ENCODE data around the gene BRI3BP.

The BRI3BP gene

DNA sequence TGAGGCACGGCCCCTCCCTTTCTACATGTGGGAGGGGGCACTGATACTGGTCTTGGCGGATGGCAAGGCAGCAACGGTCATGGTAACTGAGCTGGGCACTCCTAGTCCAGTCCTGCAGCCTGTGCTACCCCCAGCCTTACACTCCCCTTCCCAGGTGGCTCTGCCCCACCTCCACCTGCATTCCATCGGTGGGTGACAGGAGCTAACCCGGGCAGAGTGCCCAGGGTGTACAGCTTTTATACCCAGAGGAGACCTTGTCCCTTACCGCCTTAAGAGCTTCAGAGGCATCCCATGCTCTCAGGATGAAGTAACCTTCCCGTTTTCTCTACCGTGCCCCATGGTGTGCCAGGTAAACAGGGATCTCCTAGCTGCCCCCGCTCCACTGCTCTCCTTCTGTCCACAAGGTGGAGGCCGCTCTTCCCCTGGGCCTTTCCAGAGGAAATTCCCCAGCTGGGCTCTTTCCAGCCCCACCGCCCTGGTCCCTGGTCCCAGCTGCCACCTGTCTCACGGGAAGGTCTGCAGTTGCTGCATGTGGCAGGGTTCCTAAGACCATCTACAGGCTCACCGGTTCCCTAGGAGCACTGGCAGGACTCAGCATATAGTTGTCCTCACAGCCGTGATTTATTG is 20.5 kb downstream of the BRI3BP start:
- TF ChIP-seq, protein P1, sequence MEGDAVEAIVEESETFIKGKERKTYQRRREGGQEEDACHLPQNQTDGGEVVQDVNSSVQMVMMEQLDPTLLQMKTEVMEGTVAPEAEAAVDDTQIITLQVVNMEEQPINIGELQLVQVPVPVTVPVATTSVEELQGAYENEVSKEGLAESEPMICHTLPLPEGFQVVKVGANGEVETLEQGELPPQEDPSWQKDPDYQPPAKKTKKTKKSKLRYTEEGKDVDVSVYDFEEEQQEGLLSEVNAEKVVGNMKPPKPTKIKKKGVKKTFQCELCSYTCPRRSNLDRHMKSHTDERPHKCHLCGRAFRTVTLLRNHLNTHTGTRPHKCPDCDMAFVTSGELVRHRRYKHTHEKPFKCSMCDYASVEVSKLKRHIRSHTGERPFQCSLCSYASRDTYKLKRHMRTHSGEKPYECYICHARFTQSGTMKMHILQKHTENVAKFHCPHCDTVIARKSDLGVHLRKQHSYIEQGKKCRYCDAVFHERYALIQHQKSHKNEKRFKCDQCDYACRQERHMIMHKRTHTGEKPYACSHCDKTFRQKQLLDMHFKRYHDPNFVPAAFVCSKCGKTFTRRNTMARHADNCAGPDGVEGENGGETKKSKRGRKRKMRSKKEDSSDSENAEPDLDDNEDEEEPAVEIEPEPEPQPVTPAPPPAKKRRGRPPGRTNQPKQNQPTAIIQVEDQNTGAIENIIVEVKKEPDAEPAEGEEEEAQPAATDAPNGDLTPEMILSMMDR (IDR thresholded peaks at IDR 0.05; ENCODE audit: unreplicated experiment in 3 of 3) = no peak
- H3K36me3 Mint-ChIP-seq (ENCODE audit: low read depth) = peaks cover 13% of the 10 kb centered on the region
- H3K4me3 Mint-ChIP-seq = no peak overlapping the region
- no peaks in the 10 kb centered on the region for H3K4me1 Mint-ChIP-seq
- H3K9me3 Mint-ChIP-seq = no peaks in the 10 kb centered on the region
- H3K27me3 Mint-ChIP-seq (ENCODE audit: low read depth) = no peaks in the 10 kb centered on the region
- no peak overlapping the region for H3K27ac Mint-ChIP-seq

DNA sequence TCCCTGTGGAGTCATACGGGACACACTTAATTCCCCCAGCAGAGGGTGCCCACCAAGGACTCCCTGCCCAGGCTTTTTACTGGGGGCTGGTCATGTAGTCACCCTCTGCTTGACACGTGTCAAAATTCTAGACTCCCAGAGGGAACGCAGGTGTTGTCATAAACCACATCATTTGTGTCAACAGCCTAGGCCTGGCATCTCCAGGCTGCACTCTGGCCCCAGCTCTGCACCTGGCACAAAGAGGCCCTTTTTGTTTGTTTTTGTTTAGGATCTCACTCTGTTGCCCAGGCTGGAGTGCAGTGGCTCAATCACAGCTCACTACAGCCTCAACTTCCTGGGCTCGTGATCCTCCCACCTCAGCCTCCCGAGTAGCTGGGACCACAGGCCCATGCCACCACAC is 21.1 kb downstream of the BRI3BP start:
- no peak overlapping the region for H3K4me3 Mint-ChIP-seq
- H3K27me3 Mint-ChIP-seq (ENCODE audit: low read depth) = no peaks in the 10 kb centered on the region
- H3K9me3 Mint-ChIP-seq = no peaks in the 10 kb centered on the region
- no peaks in the 10 kb centered on the region for H3K4me1 Mint-ChIP-seq
- TF ChIP-seq, protein P1 (IDR thresholded peaks at IDR 0.05; ENCODE audit: unreplicated experiment in 3 of 3) = no peak
- peaks cover 16% of the 10 kb centered on the region for H3K36me3 Mint-ChIP-seq (ENCODE audit: low read depth)
- H3K27ac Mint-ChIP-seq = no peak overlapping the region

DNA sequence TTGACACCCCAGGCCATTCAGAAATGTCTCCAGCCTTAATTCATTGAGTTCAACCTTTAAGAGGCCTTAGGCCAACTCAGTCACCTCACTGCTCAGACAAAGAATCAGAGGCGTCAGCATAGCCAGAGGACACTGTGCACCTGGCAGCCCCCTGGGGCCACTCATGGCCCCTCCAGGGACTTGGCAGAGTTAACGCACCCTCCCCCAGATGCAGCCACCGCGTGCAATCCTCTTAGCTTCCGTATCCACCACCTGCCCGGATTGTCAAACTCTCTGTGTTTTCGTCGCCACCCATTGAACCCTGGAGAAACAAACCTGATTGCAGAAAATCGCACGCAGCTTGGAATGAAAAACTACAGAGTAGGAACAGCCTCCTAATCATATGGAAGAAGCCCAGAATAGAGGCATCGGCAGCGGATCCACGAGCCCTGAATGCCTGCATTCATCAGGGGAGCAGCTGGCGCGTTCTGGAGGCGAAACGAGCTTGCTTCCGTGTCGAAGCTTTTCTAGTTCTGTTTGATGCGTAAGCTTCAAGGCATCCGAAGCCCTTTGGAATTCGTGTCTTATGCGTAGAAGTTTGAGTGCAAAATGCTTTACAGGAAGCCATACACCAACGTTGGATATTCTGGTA is 22.4 kb downstream of the BRI3BP start:
- Mint-ChIP-seq H3K4me3 (no peak overlapping the region), H3K27me3 (ENCODE audit: low read depth) (no peaks in the 10 kb centered on the region), H3K4me1 (no peaks in the 10 kb centered on the region), H3K9me3 (no peaks in the 10 kb centered on the region), H3K27ac (no peak overlapping the region), H3K36me3 (ENCODE audit: low read depth) (peaks cover 16% of the 10 kb centered on the region)
- TF ChIP-seq, protein P1 (IDR thresholded peaks at IDR 0.05; ENCODE audit: unreplicated experiment in 3 of 3) = no peak

DNA sequence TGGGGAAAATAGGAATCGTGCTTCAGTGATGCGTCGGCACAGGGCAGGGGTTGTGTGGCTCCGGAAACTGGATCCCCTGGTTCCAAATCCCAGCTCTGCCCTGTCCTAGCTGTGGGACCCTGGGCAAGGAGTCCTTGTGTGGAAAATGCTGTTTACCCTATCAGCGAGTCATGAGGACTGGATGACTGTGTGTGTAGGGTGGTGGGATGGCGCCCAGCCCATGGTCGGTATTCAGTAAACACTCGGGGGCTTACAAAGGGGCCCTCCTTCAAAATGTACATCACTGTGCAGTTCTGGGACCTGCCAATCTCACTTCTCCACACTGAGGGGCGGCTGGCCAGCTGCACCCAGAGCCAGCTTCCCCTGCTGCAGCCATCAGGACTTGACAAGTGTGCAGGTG is 24.4 kb downstream of the BRI3BP start:
- Mint-ChIP-seq H3K4me1 (no peaks in the 10 kb centered on the region), H3K4me3 (no peak overlapping the region), H3K27ac (no peak overlapping the region), H3K9me3 (no peaks in the 10 kb centered on the region), H3K27me3 (ENCODE audit: low read depth) (no peaks in the 10 kb centered on the region), H3K36me3 (ENCODE audit: low read depth) (peaks cover 22% of the 10 kb centered on the region)
- TF ChIP-seq, protein P1 (IDR thresholded peaks at IDR 0.05; ENCODE audit: unreplicated experiment in 3 of 3) = no peak

DNA sequence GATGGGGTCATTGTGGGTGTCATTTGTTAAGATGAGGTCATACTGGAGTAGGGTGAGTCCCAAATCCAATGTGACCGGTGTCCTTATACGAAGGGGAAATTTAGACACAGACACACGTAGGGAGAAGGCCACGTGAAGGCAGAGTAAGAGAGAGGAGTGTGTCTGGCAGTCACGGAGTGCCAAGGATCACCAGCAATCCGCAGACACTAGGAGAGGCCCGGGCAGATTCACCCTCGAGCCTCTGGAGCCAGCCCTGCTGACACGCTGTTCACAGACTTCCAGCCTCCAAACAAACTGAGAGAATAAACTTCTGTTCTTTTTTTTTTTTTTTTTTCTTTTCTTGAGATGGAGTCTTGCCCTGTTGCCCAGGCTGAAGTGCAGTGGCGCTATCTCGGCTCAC is 24.9 kb downstream of the BRI3BP start:
- TF ChIP-seq, protein P1 (IDR thresholded peaks at IDR 0.05; ENCODE audit: unreplicated experiment in 3 of 3) = no peak
- no peak overlapping the region for H3K4me3 Mint-ChIP-seq
- no peaks in the 10 kb centered on the region for H3K4me1 Mint-ChIP-seq
- H3K36me3 Mint-ChIP-seq (ENCODE audit: low read depth) = peaks cover 27% of the 10 kb centered on the region
- no peaks in the 10 kb centered on the region for H3K9me3 Mint-ChIP-seq
- H3K27ac Mint-ChIP-seq = no peak overlapping the region
- no peaks in the 10 kb centered on the region for H3K27me3 Mint-ChIP-seq (ENCODE audit: low read depth)

DNA sequence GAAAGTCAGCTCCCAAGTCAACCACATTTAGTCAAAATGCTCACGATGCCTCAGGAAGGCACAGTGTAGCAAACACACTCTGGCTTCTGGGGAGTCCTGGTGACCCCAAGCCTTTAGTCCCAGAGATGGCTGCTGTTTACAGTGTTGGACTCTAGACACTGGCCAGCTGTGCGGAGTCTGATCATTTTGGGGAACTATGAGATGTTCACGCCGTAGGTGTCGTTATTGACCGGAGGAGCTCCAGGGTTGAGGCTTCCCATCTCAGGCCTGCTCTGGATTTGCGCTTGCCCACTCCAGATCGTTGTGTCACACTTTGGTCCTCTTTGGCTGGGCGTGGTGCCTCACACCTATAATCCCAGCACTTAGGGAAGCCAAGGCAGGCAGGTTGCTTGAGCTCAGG is 27.7 kb downstream of the BRI3BP start:
- H3K27ac Mint-ChIP-seq = no peak overlapping the region
- TF ChIP-seq, protein P1 (IDR thresholded peaks at IDR 0.05; ENCODE audit: unreplicated experiment in 3 of 3) = no peak
- H3K4me1 Mint-ChIP-seq = no peaks in the 10 kb centered on the region
- no peaks in the 10 kb centered on the region for H3K27me3 Mint-ChIP-seq (ENCODE audit: low read depth)
- peaks cover 28% of the 10 kb centered on the region for H3K36me3 Mint-ChIP-seq (ENCODE audit: low read depth)
- H3K9me3 Mint-ChIP-seq = no peaks in the 10 kb centered on the region
- H3K4me3 Mint-ChIP-seq = no peak overlapping the region
